ENCODE results near the gene MRRF.
A peak's percentile ranks its signal among the peaks of the same experiment; 100 is the strongest.
"Not testable (repeated sequence)": the region's sequence is repeated elsewhere in the genome, so short reads cannot be mapped to it uniquely, and the experiment has no call there.

Gene MRRF

GRCh38 chr9:122320413-122320881 is 55.8 kb downstream of the MRRF start:
- Histone ChIP-seq H3K4me3 (replicated peaks; ENCODE audit: insufficient read depth, low read length) (no peak overlapping the region), H3K27me3 (ENCODE audit: insufficient read depth, poor library complexity, severe bottlenecking) (no peaks in the 10 kb centered on the region), H3K27ac (replicated peaks) (no peak overlapping the region)
- DNase-seq (ENCODE audit: low read depth in 1 of 2, low spot score in 1 of 2): no peak
- no peak for TF ChIP-seq REST (IDR thresholded peaks at IDR 0.05; ENCODE audit: insufficient replicate concordance, low read depth)
- no peak for TF ChIP-seq GABPA (IDR thresholded peaks at IDR 0.05; ENCODE audit: low read depth)
- TF ChIP-seq SPI1 (IDR thresholded peaks at IDR 0.05; ENCODE audit: borderline replicate concordance, low read depth): no peak
- TF ChIP-seq, protein P1, sequence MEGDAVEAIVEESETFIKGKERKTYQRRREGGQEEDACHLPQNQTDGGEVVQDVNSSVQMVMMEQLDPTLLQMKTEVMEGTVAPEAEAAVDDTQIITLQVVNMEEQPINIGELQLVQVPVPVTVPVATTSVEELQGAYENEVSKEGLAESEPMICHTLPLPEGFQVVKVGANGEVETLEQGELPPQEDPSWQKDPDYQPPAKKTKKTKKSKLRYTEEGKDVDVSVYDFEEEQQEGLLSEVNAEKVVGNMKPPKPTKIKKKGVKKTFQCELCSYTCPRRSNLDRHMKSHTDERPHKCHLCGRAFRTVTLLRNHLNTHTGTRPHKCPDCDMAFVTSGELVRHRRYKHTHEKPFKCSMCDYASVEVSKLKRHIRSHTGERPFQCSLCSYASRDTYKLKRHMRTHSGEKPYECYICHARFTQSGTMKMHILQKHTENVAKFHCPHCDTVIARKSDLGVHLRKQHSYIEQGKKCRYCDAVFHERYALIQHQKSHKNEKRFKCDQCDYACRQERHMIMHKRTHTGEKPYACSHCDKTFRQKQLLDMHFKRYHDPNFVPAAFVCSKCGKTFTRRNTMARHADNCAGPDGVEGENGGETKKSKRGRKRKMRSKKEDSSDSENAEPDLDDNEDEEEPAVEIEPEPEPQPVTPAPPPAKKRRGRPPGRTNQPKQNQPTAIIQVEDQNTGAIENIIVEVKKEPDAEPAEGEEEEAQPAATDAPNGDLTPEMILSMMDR (IDR thresholded peaks at IDR 0.05; ENCODE audit: insufficient read depth, low read length): no peak
- TF ChIP-seq POLR2AphosphoS5 (IDR thresholded peaks at IDR 0.05; ENCODE audit: low read depth): no peak

GRCh38 chr9:122322553-122322952 is 57.9 kb downstream of the MRRF start:
- DNase-seq (ENCODE audit: low read depth in 1 of 2, low spot score in 1 of 2): no peak
- TF ChIP-seq POLR2AphosphoS5 (IDR thresholded peaks at IDR 0.05; ENCODE audit: low read depth): no peak
- no peak for TF ChIP-seq REST (IDR thresholded peaks at IDR 0.05; ENCODE audit: insufficient replicate concordance, low read depth)
- TF ChIP-seq, protein P1 (IDR thresholded peaks at IDR 0.05; ENCODE audit: insufficient read depth, low read length): no peak
- no peak overlapping the region for H3K27ac ChIP-seq (replicated peaks)
- no peaks in the 10 kb centered on the region for H3K27me3 ChIP-seq (ENCODE audit: insufficient read depth, poor library complexity, severe bottlenecking)
- H3K4me3 ChIP-seq (replicated peaks; ENCODE audit: insufficient read depth, low read length): no peak overlapping the region

GRCh38 chr9:122324665-122325064 is 60.0 kb downstream of the MRRF start:
- peak; percentile 41; the same call in 1 of the 2 replicates for TF ChIP-seq SPI1 (IDR thresholded peaks at IDR 0.05; ENCODE audit: borderline replicate concordance, low read depth)
- DNase-seq (ENCODE audit: low read depth in 1 of 2, low spot score in 1 of 2); H3K27ac ChIP-seq (replicated peaks); H3K4me3 ChIP-seq (replicated peaks; ENCODE audit: insufficient read depth, low read length); H3K27me3 ChIP-seq (ENCODE audit: insufficient read depth, poor library complexity, severe bottlenecking): not testable (repeated sequence)

- TF ChIP-seq GABPA (IDR thresholded peaks at IDR 0.05; ENCODE audit: low read depth): no peak
- TF ChIP-seq SPI1 (IDR thresholded peaks at IDR 0.05; ENCODE audit: borderline replicate concordance, low read depth): no peak
- TF ChIP-seq, protein P1 (IDR thresholded peaks at IDR 0.05; ENCODE audit: insufficient read depth, low read length): no peak
- TF ChIP-seq REST (IDR thresholded peaks at IDR 0.05; ENCODE audit: insufficient replicate concordance, low read depth): no peak
- TF ChIP-seq POLR2AphosphoS5 (IDR thresholded peaks at IDR 0.05; ENCODE audit: low read depth): no peak
- Histone ChIP-seq H3K27me3 (ENCODE audit: insufficient read depth, poor library complexity, severe bottlenecking) (no peaks in the 10 kb centered on the region), H3K4me3 (replicated peaks; ENCODE audit: insufficient read depth, low read length) (no peak overlapping the region), H3K27ac (replicated peaks) (no peak overlapping the region)
- no peak for DNase-seq (ENCODE audit: low read depth in 1 of 2, low spot score in 1 of 2)
Measured at GRCh38 chr9:122325124-122325523, 60.4 kb downstream of the MRRF start.
